HG03045 (cell line): ENCODE results near the gene MRPL43.
A peak's percentile ranks its signal among the peaks of the same experiment; 100 is the strongest.

Source experiments
- ATAC-seq: cut with Tn5 transposase; IDR thresholded peaks from one replicate; pipeline ENCODE4 v1.9.1; 2021; ENCODE audit warnings: mild to moderate bottlenecking, moderate library complexity; ENCODE audit not compliant: unreplicated experiment

Gene MRPL43

DNA sequence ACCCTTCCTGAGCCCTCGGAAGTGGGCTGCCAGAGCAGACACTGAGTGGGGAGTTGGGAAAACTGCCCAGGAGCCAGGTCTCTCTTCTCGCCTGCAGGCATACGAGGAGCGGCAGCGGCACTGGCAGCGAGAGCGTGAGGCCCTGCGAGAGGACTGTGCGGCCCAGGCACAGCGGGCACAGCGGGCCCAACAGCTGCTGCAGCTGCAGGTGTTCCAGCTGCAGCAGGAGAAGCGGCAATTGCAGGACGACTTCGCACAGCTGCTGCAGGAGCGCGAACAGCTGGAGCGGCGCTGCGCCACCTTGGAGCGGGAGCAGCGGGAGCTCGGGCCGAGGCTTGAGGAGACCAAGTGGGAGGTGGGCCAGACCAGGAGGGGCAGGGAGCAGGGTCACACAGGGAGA, 18.1 kb upstream of the MRPL43 start:
- ATAC-seq, result no peak

DNA sequence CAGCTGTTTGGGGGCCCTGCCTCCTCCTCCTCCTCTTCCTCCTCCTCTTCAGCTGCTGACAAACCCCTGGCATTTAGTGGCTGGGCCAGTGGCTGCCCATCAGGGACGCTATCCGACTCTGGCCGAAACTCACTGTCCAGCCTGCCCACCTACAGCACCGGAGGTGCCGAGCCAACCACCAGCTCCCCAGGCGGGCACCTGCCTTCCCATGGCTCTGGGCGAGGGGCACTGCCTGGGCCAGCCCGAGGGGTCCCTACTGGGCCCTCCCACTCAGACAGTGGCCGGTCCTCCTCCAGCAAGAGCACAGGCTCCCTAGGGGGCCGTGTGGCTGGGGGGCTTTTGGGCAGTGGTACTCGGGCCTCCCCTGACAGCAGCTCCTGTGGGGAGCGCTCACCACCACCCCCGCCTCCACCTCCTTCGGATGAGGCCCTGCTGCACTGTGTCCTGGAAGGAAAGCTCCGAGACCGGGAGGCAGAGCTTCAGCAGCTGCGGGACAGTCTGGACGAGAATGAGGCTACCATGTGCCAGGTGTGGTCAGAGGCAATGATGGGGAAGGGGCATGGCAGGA, 16.4 kb upstream of the MRPL43 start:
- no peak for ATAC-seq

DNA sequence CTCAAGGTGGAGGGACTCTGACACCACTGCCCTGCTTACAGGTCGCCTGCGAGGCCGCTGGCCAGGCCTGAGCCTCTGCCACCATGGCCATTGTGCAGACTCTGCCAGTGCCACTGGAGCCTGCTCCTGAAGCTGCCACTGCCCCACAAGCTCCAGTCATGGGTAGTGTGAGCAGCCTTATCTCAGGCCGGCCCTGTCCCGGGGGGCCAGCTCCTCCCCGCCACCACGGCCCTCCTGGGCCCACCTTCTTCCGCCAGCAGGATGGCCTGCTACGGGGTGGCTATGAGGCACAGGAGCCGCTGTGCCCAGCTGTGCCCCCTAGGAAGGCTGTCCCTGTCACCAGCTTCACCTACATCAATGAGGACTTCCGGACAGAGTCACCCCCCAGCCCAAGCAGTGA, 15.2 kb upstream of the MRPL43 start:
- no peak for ATAC-seq

- no peak for ATAC-seq
Measured at GRCh38 chr10:101001659-101002035, 14.3 kb upstream of the MRPL43 start.

DNA sequence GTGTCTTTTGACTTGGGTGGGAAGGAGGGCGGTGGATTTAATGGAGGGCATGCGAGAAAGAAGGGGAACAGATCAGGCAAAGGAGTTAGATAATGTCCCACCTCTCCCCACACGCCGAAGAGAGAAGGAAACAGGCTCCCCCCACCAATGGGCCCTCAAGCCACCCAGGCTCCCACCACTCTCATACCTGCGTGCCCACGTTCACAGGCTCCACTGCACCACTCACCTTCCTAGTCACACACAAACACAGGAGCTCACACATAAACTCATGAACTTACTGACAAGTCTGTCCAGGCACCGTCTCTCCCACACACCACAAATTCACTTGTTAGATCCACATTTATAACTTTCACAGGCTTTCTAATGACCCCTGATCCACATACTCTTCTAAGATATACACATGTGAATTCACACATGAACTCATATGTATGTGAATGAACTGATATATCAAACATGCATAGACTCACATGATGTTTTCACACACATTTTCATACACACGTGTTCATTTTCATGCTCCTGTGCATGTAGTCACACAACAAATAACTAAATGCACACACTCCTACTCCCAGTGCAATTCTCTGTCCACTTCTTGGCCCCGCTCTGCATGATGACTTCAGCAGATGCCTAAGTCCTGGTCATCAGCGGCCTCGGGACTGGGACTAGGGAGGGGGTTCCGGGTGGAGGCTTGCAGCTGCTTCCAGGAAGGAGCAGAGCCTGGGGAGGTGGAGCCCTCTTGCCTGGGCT, 13.8 kb upstream of the MRPL43 start:
- ATAC-seq, result no peak

DNA sequence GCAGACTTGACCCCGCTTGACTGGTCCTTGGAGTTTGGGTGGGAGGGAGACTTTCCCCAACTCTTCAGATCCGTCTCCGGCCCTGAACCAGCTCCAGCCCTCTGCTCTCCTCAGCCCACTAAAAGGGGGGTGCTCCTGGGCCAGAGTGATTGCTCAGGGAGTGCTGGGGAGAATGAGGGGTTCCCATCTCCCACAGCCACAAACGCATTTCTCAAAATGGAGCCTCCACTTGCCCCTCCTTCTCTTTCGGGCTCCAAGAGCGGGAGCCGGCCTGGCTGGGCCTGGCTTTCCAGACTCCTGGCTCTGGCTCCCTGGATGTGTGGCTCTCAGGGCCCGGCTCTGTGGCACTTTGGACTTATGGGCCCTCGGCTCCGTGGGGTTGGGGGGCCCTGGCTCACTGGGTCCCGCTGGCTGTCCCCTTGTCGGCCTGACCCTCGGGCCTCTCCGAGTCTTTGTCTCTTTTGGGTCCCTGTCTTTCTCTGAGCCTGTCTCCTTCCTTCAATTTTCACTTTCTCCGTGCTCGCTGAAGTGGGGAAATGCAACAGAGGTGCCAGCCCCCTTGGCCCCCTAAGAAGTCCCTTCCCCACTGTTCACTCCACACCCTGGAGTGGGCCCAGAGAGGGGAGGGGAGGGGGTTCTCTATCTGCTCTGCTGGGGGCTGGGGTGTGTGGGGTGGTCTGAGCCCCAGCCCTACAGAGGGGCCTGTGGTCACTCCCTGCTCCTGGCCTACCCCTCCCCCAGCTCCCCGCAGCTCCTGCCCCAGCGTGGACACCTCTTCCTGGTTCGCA, 13.0 kb upstream of the MRPL43 start:
- ATAC-seq, result no peak

DNA sequence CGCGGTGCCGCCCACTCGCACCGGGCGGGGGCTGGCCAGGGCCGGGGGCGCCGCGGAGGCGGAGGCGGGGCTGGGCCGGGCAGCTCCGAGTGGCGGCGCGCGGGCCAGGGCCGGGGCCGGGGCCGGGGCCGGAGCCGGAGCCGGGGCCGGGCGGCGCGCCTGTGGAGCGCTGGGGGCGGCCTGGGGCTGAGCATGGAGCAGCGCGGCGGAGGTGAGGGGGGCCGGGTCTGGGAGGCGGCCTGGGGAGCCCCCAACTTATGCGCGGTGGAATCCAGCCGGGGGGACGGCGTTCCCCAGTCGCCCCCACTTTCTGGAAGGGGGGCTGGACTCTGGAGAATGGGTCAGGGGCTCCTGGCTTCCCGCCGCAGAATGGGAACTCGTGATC, 12.4 kb upstream of the MRPL43 start, which contains the start of gene LZTS2:
Gene LZTS2, plus strand, starts transcription at position 67 of the 385 bp plus-strand sequence. CDS start 2,731 bp downstream, outside the sequence.
- ATAC-seq, result no peak

- ATAC-seq, result peak; percentile 47
Measured at GRCh38 chr10:100998991-100999741, 11.9 kb upstream of the MRPL43 start.

DNA sequence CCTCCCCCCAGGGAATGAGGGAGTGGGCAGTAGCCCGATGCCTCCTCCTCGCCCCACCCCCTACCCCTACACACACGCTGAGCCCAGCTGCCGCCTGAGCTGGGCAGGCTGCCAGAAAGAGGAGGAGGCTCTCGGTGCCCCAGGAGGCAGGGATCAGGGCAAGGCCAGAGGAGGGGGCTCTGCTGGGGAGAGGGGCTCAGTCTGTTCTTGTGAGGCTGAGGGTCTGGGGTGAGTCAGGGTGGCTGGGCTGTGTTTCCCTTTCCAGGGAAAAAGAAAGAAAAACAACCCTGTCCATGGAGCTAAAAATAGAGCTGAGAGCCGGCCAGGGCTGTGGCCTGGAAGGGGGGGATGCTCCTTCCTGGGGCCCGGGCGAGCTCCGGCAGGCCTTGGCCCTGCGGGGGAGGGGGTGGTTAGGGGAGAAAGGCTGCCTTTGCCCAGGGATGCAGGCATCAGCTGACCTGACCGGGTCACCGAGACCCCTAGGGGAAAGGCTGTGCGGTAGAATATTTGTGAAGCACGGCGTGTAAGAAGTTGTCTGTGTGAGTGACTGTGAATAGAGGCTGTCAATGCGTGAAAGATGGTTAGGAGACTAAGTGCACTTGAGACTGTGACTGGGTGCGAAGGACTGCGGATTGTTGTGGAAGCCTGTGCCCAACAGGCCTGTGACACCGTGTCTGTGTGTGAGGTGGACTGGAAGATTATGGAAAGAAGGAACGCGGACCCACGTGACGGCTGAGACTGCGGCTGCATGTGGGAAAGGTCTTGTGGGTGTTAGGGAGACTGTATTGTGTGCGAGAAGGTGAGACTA, 11.1 kb upstream of the MRPL43 start:
- peak; percentile 22 for ATAC-seq

- no peak for ATAC-seq
Measured at GRCh38 chr10:100997360-100998182, 10.3 kb upstream of the MRPL43 start.

- ATAC-seq, result no peak
Measured at GRCh38 chr10:100996678-100997359, 9.5 kb upstream of the MRPL43 start.

DNA sequence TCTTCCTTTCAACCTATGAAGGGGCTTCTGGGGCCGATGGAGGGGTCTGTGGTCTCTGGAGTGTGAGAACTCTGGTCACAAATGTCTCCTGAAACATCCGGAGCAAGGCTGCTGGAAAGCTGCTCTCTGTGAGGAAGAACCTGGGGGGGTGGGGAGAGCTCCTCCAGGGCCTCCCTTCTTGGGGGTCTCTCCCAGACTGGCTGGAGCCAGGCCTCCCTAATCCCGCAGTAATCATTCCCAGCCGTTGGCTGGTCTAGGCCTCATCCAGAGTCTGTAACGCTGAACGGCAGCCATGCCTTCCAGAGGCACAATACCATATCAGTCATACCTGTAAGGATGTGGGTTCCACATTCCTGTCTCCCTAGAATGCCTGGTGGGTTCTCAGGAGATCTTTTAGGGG, 7.9 kb upstream of the MRPL43 start:
- ATAC-seq, result no peak

DNA sequence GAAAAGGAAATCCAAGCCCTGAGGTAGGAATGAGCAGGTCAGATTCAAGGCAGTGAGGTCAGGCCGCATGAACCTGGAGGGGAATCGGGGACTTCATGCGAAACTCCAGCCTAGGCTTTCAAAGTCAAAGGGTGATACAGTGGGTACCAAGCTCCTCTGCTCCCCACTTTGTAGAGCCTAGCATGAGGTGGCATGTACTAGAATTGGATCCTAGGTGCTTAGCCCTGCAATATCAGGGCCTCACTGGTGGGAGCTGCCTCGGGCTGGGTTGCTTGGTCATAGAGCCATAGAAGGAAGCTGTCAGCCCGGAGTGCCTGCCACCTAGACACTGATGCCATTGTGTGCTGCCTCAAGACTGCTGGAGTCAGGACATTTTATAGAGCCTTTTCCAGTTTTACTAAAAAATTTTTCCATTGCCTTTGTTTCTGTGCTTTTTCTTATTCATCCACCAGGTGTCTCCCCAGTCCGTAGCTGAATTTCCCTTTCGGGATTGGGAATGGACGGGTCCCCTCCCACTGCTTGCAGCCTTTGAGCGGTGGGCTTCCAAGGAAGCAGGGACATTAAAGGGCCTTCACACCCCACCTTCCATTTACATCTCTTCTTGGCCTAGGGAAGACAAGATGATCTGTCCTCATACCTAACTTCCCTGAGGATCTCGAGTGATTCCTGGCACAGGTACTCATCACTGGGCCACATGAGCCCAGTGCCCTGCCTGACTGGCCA, 6.8 kb upstream of the MRPL43 start:
- no peak for ATAC-seq

GRCh38 chr10:100989088-100989487, 1.8 kb upstream of the MRPL43 start:
- no peak for ATAC-seq

DNA sequence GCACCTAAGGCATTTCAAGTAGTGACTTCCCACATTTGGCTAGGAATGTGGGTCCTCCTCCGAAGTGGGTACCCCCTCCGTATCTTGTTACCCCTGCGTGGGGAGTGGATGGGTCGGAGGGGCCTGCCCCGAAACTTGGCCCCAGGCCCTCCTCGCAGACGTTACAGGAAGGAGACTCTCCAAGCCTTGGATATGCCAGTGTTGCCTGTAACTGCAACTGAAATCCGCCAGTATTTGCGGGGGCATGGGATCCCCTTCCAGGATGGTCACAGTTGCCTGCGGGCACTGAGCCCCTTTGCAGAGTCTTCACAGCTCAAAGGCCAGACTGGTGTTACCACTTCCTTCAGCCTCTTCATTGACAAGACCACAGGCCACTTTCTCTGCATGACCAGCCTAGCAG, 869 bp upstream of the MRPL43 start:
- ATAC-seq, result no peak

DNA sequence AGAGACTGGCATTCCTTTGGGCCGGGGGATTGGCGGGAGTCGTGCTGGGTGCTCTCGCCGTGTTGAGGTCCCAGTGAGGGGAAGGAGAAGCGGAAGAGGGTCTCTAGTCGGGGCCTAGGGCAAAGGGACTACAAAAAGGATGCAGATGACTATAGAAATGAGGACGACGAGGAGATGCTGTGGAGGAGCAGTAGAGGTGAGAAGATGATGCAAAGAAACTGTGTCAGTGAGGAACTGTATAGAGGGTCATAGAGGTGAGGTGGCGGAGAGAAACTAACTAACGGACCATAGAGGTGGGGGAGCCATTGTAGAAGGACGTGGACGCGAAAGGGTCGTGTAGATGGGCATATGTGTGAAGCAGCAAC, 370 bp upstream of the MRPL43 start:
- ATAC-seq, result no peak

DNA sequence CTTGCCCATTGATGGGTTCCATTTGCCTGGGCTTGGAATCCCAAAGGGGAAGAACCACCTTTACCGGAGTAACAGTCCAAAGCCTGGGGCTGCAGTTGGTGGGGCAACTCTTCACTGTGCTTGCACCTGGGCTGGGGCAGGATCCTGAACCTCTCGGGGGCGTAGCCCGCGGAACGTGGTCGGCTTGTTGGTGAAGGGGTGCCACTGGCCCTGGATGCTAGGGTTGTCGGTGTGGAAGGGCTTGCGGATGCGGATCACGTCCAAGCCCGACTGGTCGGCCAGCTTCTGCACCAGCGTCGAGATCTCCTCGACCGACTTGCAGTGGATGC, 710 bp downstream of the MRPL43 start:
- ATAC-seq, result peak; percentile 6

GRCh38 chr10:100985336-100985735, 2.0 kb downstream of the MRPL43 start:
- no peak for ATAC-seq
